ENCODE results near the gene TM4SF20. TPM values are rescaled to one million over a fixed set of nuclear protein-coding genes. Genes with fewer than 3 reads are reported as not detected.
"Not testable (repeated sequence)": the region's sequence is repeated elsewhere in the genome, so short reads cannot be mapped to it uniquely, and the experiment has no call there.

TM4SF20 gene
- total RNA-seq, 1 donor, result not detected

DNA sequence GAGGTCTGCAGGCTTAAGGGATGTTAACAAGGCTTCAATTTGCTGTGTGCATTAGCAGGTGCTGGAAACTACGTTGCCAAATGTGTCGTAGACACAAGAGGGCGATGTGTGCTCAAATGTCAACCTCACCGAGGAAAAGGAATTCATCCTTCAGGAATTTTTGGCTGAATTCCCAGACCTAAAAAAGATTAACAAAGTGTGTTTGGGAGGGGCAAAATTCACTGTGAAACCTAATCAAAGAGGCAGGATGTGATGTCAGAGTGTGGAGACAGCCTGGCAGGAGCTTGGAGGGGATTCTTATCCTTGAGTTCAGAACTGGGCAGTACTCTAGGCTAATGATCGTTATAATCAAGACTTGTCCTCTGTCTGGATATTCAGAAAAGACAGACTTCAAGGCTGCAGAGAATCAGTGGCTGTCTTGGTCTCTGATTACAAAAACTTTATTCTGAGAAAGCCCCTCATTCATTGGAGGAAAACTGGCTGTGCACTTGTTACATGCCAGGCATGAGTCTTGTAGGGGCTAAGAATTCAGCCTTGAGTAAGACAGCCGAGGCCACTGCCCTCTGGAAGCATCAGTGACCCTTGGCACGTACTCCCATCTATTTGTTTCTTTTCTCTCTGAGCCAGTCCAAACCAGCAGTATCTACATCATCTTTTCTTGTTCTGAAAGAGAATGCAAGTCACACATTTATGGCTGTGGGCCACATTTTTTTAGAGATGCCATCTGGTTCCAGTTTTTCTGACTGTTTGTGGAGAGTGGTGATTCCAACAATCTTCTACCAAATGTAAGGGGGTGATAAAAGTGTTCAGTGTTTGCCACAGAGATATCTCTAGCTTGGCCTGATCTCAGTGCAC, 27.3 kb upstream of the TM4SF20 start:
- peaks cover 69% of the 10 kb centered on the region for H3K4me1 ChIP-seq (ENCODE audit: insufficient read depth, low read length)
- H3K27me3 ChIP-seq (ENCODE audit: insufficient read depth, low read length), result no peaks in the 10 kb centered on the region
- H3K4me3 ChIP-seq (ENCODE audit: low read length), result no peak overlapping the region
- H3K9me3 ChIP-seq (ENCODE audit: low read depth, low read length), result no peaks in the 10 kb centered on the region

DNA sequence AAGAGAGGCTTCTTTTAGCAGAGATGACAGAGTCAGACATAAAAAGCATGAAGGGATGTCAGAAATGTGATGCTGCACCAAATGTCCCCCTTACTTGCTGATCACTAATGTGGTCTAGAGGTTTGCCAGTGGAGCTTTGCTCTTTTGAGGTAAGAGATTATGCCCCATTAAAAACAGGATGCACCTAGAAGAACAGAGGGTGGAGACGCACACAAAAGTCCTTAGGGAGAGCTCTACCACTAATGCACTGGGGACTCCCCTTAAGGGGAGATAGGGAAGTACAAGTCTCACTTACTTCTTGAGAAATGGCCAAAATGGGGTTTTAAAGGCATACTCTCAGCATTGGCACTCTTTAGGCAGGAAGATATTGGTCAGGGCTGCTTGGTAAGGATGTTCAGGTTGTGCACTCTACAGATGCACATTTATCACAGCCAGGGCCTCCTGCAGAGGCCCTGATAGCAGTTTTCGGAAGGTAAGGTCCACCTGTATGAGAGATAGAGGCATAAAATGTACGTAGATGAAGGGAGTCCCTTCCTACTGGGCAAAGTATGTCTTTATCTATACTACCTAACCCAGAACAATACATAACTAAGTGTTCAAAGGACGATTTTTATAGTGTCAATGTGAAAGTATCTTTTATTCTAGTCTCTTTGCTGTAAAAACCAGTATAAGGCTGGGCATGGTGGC, 25.6 kb upstream of the TM4SF20 start:
- H3K27me3 ChIP-seq (ENCODE audit: insufficient read depth, low read length), result no peaks in the 10 kb centered on the region
- no peaks in the 10 kb centered on the region for H3K9me3 ChIP-seq (ENCODE audit: low read depth, low read length)
- H3K4me3 ChIP-seq (ENCODE audit: low read length), result no peak overlapping the region
- H3K4me1 ChIP-seq (ENCODE audit: insufficient read depth, low read length), result peaks cover 53% of the 10 kb centered on the region

DNA sequence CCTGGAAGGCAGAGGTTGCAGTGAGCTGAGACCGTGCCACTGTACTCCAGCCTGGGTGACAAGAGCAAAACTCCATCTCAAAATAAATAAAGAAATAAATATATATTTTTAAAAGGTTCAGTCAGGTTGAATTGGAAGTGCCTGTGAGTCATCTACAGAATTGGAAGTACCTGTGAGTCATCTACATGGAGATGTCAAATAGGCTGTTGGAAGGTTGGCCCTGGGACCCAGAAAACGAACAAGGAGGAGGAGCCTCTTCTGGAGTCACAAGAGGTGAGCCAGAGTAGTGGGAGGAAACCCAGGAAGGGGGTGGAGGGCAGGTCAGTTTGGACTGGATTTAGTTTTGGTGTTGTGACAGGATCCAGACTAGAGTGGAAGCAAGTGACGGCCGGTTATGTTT, 23.9 kb upstream of the TM4SF20 start:
- no peaks in the 10 kb centered on the region for H3K27me3 ChIP-seq (ENCODE audit: insufficient read depth, low read length)
- H3K4me1 ChIP-seq (ENCODE audit: insufficient read depth, low read length), result peaks cover 45% of the 10 kb centered on the region
- no peak overlapping the region for H3K4me3 ChIP-seq (ENCODE audit: low read length)
- no peaks in the 10 kb centered on the region for H3K9me3 ChIP-seq (ENCODE audit: low read depth, low read length)

DNA sequence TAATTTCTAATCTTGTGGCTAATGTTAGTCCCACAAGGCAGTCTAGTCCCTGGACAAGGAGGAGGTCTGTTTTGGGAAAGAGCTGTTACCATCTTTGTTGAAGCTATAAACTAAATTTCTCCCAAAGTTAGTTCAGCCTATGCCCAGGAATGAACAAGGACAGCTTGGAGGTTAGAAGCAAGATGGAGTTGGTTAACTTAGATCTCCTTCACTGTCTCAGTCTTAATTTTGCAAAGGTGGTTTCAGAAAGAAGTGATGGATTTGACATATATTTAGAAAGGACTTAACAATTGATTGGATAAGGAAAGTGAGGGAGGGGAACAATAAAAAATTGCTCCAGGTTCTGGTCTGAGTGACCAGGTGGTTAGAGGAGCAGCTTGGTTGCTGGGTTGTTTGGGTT, 23.2 kb upstream of the TM4SF20 start:
- H3K4me3 ChIP-seq (ENCODE audit: low read length), result no peak overlapping the region
- H3K27me3 ChIP-seq (ENCODE audit: insufficient read depth, low read length), result no peaks in the 10 kb centered on the region
- H3K4me1 ChIP-seq (ENCODE audit: insufficient read depth, low read length), result peaks cover 45% of the 10 kb centered on the region
- no peaks in the 10 kb centered on the region for H3K9me3 ChIP-seq (ENCODE audit: low read depth, low read length)

GRCh38 chr2:227401550-227401949, 22.4 kb upstream of the TM4SF20 start:
- Histone ChIP-seq H3K4me3 (ENCODE audit: low read length) (no peak overlapping the region), H3K27me3 (ENCODE audit: insufficient read depth, low read length) (no peaks in the 10 kb centered on the region), H3K9me3 (ENCODE audit: low read depth, low read length) (no peaks in the 10 kb centered on the region), H3K4me1 (ENCODE audit: insufficient read depth, low read length) (peaks cover 42% of the 10 kb centered on the region)

- H3K9me3 ChIP-seq (ENCODE audit: low read depth, low read length), result no peaks in the 10 kb centered on the region
- peaks cover 27% of the 10 kb centered on the region for H3K4me1 ChIP-seq (ENCODE audit: insufficient read depth, low read length)
- no peak overlapping the region for H3K4me3 ChIP-seq (ENCODE audit: low read length)
- H3K27me3 ChIP-seq (ENCODE audit: insufficient read depth, low read length), result no peaks in the 10 kb centered on the region
These were observed 19.9 kb upstream of the TM4SF20 start for GRCh38 chr2:227398684-227399670.

DNA sequence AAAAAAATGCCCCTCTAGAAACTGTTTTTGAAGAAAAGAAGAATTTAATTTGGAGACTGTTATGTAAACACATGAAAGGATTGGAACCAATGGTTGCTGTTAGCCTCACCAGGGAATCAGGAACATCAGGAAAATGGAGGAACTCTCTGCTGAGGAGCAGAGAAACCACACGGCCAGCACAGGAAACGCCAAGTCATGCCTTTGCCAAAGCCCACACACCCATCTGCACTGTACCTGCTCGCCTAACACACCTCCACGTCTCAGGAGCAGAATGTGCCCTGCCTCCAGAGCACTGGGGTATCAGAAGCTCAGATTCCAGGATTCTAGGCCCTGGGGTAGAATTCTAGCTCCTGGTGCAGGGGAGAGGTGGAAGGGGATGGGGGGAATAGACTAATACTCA, 18.5 kb upstream of the TM4SF20 start:
- no peak overlapping the region for H3K4me3 ChIP-seq (ENCODE audit: low read length)

DNA sequence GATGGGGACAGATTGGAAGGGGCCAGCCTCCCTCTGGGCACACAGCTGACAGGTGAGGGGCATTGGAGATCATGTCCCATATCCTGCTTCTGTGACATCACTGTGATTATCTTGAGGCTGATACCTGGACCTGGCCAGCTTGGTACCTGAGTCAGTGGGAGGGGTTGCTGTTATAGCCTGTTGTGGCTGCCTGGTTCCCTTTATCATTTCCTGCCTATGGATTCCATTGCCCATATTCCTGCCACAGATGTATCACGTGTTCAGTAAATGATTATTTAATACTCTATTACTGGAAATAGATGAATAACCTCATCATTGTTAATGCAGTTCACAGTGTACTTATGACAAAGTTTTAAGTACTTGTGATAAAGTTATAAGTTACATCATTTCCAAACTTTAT, 16.4 kb upstream of the TM4SF20 start:
- Histone ChIP-seq H3K27me3 (ENCODE audit: insufficient read depth, low read length) (no peaks in the 10 kb centered on the region), H3K4me3 (ENCODE audit: low read length) (no peak overlapping the region), H3K4me1 (ENCODE audit: insufficient read depth, low read length) (peaks cover 29% of the 10 kb centered on the region), H3K9me3 (ENCODE audit: low read depth, low read length) (no peaks in the 10 kb centered on the region)

More for the DNA sequence above, 18.5 kb upstream of the TM4SF20 start:
- H3K9me3 ChIP-seq (ENCODE audit: low read depth, low read length), result no peaks in the 10 kb centered on the region
- H3K4me1 ChIP-seq (ENCODE audit: insufficient read depth, low read length), result peaks cover 29% of the 10 kb centered on the region
- no peaks in the 10 kb centered on the region for H3K27me3 ChIP-seq (ENCODE audit: insufficient read depth, low read length)

DNA sequence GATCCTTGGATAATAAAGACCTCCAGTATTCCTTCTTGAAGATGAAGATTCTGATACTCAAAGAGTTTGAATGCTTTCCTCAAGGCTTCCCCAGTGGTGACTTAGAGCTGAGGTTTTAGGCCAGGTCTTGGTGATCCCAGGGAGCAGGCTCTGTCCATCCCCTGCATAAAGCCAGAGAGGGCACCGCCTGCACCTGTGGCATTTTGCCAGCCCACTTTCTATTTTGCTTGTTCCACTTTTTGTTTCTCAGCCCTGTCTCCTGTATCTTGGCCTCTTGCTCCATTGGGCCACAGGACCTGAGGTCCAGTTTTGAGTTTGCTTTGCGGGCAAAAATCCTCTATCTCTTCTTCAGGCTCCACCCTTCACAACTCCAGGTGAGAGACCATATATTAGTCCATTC, 15.3 kb upstream of the TM4SF20 start:
- Histone ChIP-seq H3K27me3 (ENCODE audit: insufficient read depth, low read length) (no peaks in the 10 kb centered on the region), H3K4me3 (ENCODE audit: low read length) (no peak overlapping the region), H3K9me3 (ENCODE audit: low read depth, low read length) (no peaks in the 10 kb centered on the region), H3K4me1 (ENCODE audit: insufficient read depth, low read length) (peaks cover 29% of the 10 kb centered on the region)

GRCh38 chr2:227390468-227391256, 11.6 kb upstream of the TM4SF20 start:
- Histone ChIP-seq H3K4me1 (ENCODE audit: insufficient read depth, low read length) (peaks cover 21% of the 10 kb centered on the region), H3K9me3 (ENCODE audit: low read depth, low read length) (no peaks in the 10 kb centered on the region), H3K4me3 (ENCODE audit: low read length) (no peak overlapping the region), H3K27me3 (ENCODE audit: insufficient read depth, low read length) (no peaks in the 10 kb centered on the region)

GRCh38 chr2:227389661-227390060, 10.6 kb upstream of the TM4SF20 start:
- Histone ChIP-seq H3K4me3 (ENCODE audit: low read length) (no peak overlapping the region), H3K27me3 (ENCODE audit: insufficient read depth, low read length) (no peaks in the 10 kb centered on the region), H3K9me3 (ENCODE audit: low read depth, low read length) (no peaks in the 10 kb centered on the region), H3K4me1 (ENCODE audit: insufficient read depth, low read length) (peaks cover 27% of the 10 kb centered on the region)

- H3K4me1 ChIP-seq (ENCODE audit: insufficient read depth, low read length), result peaks cover 26% of the 10 kb centered on the region
- H3K4me3 ChIP-seq (ENCODE audit: low read length), result no peak overlapping the region
- no peaks in the 10 kb centered on the region for H3K9me3 ChIP-seq (ENCODE audit: low read depth, low read length)
- no peaks in the 10 kb centered on the region for H3K27me3 ChIP-seq (ENCODE audit: insufficient read depth, low read length)
These were observed 10.1 kb upstream of the TM4SF20 start for GRCh38 chr2:227389231-227389630.

GRCh38 chr2:227388537-227389011, 9.5 kb upstream of the TM4SF20 start:
- H3K9me3 ChIP-seq (ENCODE audit: low read depth, low read length), result no peaks in the 10 kb centered on the region

GRCh38 chr2:227387583-227387982, 8.5 kb upstream of the TM4SF20 start, which contains the start of gene SCYGR1:
Gene SCYGR1 (minus strand): TSS chr2:227387949. CDS start chr2:227387949, 0 bp downstream.
- H3K4me1 ChIP-seq (ENCODE audit: insufficient read depth, low read length), result peaks cover 20% of the 10 kb centered on the region
- not testable (repeated sequence) for H3K4me3 ChIP-seq (ENCODE audit: low read length); H3K27me3 ChIP-seq (ENCODE audit: insufficient read depth, low read length); H3K9me3 ChIP-seq (ENCODE audit: low read depth, low read length)

More at GRCh38 chr2:227388537-227389011, 9.5 kb upstream of the TM4SF20 start:
- Histone ChIP-seq H3K4me3 (ENCODE audit: low read length) (no peak overlapping the region), H3K4me1 (ENCODE audit: insufficient read depth, low read length) (peaks cover 24% of the 10 kb centered on the region), H3K27me3 (ENCODE audit: insufficient read depth, low read length) (no peaks in the 10 kb centered on the region)

All from mononuclear cell (primary cell).